Stimulated activated naive CD8-positive, alpha-beta T cell treated with anti-CD3 and anti-CD28 coated beads, Interleukin-15, Interleukin-2, amounts not matched to agents 100 U/mL and 50 U/mL, for 24 hours (primary cell): ENCODE measurements around the gene POLK.
A peak's percentile ranks its signal among the peaks of the same experiment; 100 is the strongest.
"Not testable (repeated sequence)": the region's sequence is repeated elsewhere in the genome, so short reads cannot be mapped to it uniquely, and the experiment has no call there.

Experiments used
- ATAC-seq: fragments of 150-1000 bp; cut with Tn5 transposase; one replicate; pipeline ENCODE4 v1.10.0; 2021
- DNase-seq: peaks from one replicate; pipeline ENCODE4 v3.0.0; 2021

Gene POLK

DNA sequence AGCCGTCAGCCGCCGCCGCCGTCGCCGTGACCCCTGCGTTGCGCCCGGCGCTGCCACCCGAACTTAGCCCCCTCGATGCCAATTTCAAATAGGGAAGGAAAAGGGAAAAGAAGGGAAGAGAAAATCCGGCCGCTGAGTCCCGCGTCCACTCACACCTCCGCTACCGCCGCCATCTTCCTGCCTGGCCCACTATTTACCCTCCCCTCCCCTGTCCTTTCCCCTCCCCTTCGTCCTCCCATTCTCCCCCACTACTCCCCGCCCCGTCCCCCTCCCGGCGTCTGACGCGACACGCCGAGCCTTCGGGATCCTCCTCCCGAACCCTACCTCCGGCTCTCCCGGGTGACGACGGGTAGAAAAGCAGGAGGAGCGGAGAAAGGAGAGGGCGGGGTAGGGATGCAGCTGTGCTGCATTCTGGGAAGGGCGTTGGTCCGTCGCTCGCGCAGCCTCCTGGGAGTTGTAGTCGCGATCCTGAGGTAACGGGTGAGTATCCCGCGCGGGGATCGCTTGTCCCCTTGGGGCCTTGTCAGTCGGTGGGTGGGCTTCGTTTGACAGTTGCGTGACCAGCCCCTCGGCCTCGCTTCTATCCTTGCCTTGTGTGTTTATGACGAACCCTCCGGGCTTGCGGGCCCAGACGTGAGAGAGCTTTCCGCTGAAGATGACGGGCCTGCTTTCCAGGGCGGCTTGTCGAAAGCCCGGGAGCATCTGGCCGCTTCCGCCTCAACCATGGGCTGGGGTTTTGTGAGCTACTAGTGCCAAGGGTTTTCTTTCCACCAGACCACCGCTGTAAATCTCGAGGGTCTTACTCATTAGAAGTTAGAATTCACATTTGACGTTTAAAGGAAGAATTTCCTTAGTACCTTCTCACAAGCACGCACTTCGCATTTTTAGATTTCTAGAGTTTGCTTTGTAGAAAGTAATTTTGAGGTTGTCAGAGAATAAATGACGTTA is at the start of gene POLK, which contains the start of gene CERT1:
Gene POLK, plus strand, starts transcription at position 457 of the 948 bp plus-strand sequence.
Gene CERT1, minus strand, starts transcription at position 195 of the 948 bp plus-strand sequence. CDS start 422 bp downstream, outside the sequence.
- ATAC-seq (peak; percentile 98), DNase-seq (peak; percentile 96)

DNA sequence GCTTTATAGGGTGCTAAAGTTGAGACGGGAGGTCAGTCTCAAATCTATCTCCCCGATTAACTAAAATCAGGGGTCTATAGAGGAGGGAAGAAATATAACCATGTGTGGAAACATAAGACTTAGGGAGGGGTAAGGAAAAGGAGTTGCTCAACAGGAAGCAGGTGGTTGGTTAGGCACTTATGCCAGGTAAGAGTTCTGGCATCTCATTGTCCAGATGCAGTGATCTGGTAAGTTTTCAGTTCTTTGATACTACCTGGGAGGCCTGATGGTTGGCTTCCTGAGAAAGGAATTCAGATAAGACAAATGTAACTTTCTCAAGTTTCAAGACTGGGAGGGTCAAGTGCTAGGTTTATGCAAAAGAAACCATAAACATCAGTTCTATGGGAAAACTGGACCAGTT is 48.0 kb upstream of the POLK start:
- DNase-seq (no peak), ATAC-seq (no peak)

DNA sequence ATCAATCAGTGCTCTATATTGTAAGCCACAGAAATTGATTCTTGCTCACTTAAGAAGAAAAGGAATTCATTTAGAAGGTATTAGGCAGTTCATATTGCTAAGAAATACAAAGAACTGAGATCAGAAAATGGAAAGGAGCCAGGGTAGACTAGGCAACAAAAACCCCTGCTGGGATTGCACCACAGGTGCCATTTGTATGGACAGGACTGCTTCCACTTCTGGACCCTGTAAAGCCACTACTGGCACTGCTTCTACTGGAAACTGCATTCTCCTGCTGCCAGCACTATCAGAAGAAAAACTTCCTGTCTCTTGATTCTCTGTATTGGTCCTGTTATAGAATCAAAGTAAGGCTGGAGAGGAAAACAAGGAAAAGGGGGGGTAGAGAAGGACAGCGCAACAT is 46.2 kb upstream of the POLK start:
- ATAC-seq = no peak
- DNase-seq = no peak

- DNase-seq (no peak), ATAC-seq (no peak)
Observed at GRCh38 chr5:75466006-75466716, 45.5 kb upstream of the POLK start.

GRCh38 chr5:75468593-75468992 is 43.1 kb upstream of the POLK start:
- DNase-seq = no peak
- no peak for ATAC-seq

GRCh38 chr5:75469017-75469416 is 42.7 kb upstream of the POLK start:
- DNase-seq (no peak), ATAC-seq (no peak)

DNA sequence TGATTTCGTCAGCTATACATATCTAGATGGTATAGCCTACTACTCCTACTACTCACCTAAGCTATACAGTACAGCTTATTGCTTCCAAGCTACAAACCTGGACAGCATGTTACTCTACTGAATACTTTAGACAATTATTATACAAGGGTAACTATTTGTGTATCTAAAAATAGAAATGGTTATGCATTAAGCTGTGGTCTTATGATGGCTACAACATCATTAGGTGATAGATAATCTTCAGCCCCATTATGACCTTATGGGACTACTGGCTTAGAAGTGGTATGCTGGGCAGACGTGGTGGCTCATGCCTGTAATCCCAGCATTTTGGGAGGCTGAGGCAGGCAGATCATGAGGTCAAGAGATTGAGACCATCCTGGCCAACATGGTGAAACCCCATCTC is 40.5 kb upstream of the POLK start:
- DNase-seq (no peak), ATAC-seq (no peak)

- no peak for DNase-seq
- ATAC-seq = no peak
Observed at GRCh38 chr5:75472973-75473372, 38.7 kb upstream of the POLK start.

DNA sequence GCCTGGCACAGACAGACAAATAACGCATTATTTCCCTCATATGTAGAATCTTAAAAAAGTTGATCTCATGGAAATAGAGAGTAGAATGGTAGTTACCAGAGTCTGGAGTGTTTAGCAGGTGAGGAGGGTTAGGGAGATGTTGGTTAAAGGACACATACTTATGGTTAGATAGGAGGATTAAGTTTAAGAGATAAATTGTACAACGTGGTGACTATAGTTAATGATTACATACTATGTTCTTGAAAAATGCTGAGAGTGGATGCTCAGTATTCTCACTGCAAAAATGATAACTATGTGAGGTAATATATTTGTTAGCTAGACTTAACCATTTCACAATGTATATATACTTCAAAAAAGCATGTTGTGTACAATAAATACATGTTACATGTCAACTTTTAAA is 38.2 kb upstream of the POLK start:
- DNase-seq (no peak), ATAC-seq (no peak)

DNA sequence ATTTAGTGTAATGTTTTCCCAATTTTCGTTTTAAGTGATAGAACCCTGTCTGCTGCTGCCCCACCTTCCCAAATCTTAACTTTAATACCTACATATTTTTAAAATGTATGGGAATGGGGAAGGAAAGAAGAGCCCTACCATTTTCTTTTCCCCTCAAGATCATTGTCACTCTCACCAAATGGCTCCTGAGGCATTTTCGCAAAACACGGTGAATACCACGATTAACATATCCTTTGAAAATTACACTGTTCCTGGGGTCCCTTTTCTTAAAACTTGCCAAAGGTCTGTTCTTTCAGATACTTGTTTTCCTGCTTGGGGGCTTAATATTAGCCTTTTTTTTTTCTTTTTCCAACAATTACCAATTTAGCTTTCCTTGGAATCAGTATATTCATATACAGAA is 36.3 kb upstream of the POLK start:
- ATAC-seq (no peak), DNase-seq (no peak)

- ATAC-seq (no peak), DNase-seq (no peak)
Observed at GRCh38 chr5:75481024-75481423, 30.7 kb upstream of the POLK start.

DNA sequence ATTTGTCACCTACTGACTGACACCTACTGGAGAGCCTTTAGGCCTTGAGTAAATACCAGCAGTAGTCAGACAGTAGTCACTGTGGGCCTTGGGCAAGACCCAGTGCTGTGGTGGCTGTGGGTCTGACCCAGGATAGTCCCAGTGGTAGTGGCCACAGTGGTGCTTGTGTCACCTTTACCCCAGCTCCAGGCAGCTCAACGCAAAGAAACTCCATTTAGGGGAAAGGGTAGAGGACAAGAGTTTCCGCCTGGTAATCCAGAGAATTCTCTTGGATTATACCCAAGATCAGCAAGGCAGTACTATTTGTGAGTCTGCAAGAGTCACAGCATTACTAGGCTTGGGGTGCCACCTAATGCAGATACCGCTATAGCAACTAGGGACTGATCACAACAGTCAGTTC is 29.2 kb upstream of the POLK start:
- no peak for ATAC-seq

DNA sequence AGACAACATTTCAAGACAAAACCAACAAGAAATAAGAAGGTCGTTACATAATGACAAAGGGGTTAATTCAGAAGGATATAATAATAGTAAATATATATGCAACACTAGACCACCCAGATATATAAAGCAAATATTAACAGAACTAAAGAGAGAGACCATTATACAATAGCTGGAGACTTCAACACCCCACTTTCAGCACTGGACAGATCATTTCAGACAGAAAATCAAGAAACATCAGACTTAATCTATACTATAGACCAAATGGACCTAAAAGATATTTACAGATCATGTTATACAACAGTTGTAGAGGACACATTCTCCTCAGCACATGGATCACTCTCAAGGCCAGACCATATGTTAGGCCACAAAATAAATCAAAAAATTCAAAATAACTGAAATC is 27.1 kb upstream of the POLK start:
- DNase-seq = no peak
- no peak for ATAC-seq

More for the DNA sequence above, 29.2 kb upstream of the POLK start:
- no peak for DNase-seq

GRCh38 chr5:75489847-75490246 is 21.8 kb upstream of the POLK start:
- ATAC-seq, DNase-seq: not testable (repeated sequence)

DNA sequence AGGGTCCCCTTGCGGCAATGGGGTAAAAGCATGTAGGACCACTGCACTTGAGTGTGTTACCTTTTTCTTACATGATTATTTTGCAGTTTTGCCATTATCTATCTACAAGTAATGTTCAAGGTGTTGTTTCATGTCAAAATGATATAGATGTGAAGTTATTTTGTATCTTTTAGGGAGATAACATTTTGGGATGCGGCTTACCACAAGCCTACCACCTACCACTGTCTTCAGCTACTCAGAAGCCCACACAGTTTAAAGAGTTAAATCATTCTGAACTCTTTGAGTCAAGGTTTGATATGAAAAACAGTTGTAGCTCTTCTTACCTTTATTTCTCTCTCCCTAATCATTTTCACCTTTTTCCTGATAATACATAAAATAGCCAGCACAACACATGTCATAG is 20.1 kb upstream of the POLK start:
- no peak for DNase-seq
- ATAC-seq = no peak

GRCh38 chr5:75496026-75496425 is 15.7 kb upstream of the POLK start:
- ATAC-seq = no peak
- no peak for DNase-seq

DNA sequence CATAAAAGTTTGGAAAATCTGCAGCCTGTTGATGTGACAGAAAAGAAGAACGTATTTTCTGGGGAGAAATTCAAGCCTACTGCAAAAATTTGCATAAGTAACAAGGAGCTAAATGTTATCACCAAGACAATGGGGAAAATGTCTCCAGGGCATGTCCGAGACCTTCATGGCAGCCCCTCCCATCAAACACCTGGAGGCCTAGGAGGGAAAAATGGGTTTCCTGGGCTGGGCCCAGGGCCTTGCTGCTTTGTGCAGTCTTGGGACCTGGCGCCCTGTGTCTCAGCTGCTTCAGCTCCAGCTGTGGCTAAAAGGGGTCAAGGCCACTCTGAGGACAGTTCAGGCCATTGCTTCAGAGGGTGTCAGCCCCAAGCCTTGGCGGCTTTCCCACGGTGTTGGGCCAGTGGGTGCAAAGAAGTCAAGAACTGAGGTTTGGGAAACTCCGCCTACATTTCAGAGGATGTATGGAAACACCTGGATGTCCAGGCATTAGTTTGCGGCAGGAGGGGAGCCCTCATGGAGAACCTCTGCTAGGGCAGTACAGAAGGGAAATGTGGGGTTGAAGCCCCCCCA is 13.4 kb upstream of the POLK start:
- DNase-seq (no peak), ATAC-seq (no peak)

GRCh38 chr5:75498875-75499274 is 12.8 kb upstream of the POLK start:
- ATAC-seq, DNase-seq: not testable (repeated sequence)

DNA sequence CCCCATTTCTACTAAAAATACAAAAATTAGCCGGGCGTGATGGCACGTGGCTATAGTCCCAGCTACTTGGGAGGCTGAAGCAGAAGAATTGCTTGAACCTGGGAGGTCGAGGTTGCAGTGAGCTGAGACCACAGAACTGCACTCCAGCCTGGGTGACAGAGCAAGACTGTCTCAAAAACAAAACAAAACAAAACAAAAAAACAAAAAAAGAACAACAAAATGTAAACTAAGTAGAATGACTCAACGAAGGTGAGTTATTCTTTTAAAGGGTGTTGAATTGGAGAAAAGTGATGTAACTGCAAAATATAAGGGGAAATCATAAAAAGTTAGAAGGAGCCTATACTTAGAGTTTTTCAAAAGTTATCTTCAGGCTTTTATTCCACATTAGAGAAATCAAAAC is 6.6 kb upstream of the POLK start:
- not testable (repeated sequence) for ATAC-seq, DNase-seq

DNA sequence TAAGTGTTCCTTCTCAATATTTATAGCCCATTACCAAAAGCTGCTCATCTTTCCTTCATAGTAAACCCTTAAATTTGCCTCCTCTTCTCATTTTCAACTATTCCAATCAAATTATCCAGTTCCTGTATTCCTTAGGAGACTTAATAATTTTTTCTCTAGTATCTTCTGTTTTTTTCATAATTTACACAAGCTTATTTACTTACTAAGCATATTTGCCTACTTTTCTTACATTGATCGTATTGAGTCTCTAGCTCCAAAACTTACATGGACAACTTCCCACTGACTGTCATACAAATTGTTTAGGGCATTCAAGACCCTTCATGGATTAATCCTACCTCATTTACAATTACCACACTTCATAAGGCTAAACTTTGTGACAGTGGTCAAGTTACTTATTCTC is 3.9 kb upstream of the POLK start:
- ATAC-seq (no peak), DNase-seq (no peak)

- DNase-seq = no peak
Observed at GRCh38 chr5:75509546-75509945, 2.1 kb upstream of the POLK start.

GRCh38 chr5:75509956-75510355 is 1.7 kb upstream of the POLK start:
- no peak for ATAC-seq
- no peak for DNase-seq

More at GRCh38 chr5:75509546-75509945, 2.1 kb upstream of the POLK start:
- ATAC-seq = no peak

DNA sequence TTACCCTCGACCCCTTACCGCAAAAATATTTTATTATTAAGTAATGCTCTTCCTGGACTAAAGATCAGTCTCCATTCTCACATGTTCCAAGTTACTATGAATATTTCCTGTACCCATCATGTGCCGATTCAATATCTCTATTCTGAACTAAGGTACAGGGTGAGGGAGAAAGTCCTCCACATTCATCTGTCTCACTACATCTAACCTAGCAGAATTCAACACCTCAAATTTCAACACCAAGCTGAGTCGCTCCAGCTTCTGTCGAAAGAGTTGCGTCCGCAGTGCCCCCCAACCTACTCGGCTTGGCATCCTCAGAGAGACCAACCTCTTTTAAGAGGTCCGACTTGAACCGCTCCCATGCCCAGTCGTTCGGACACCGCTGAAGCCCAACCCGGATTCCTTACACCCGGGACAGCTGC is 1.3 kb upstream of the POLK start:
- ATAC-seq (no peak), DNase-seq (no peak)
